Naive thymus-derived CD8-positive, alpha-beta T cell (primary cell): ENCODE results near the gene GEMIN7. TPM values are rescaled to one million over a fixed set of nuclear protein-coding genes. Genes with fewer than 3 reads are reported as not detected.
"Not testable (repeated sequence)": the region's sequence is repeated elsewhere in the genome, so short reads cannot be mapped to it uniquely, and the experiment has no call there.

Experiments
- ATAC-seq, 2 donors: fragments of 150-1000 bp; cut with Tn5 transposase in 1 of 2; sonication (Bioruptor Pico), chemical (Tn5 transposase) in 1 of 2; 1 replicate in 1 of 2; 2 replicates in 1 of 2; pipeline ENCODE4 v1.10.0; 2021; ENCODE audit warnings: mild to moderate bottlenecking in 2 of 2, moderate library complexity in 2 of 2
- POLR2A ChIA-PET: fragments of 350-600 bp; sonication (Branson Sonifier 250); formaldehyde crosslinking; loops from one replicate; lab custom pipeline; 2021; ENCODE audit warnings: antibody characterized with exemption; lab: Charles Lee
- DNase-seq, 10 donors: peaks; one replicate each; pipeline versions ENCODE4 v3.0.0 to v3.0.0-alpha.2; 2020 to 2022
- H3K27ac Mint-ChIP-seq, 10 donors: one replicate each; pipeline ENCODE4 v1.8.0; 2020 to 2022; ENCODE audit warnings: mild to moderate bottlenecking in 10 of 10, mixed read lengths in 10 of 10, moderate library complexity in 4 of 10, inconsistent platforms in 1 of 10
- H3K27me3 Mint-ChIP-seq, 5 donors: one replicate each; pipeline ENCODE4 v1.8.0; 2021 to 2022; ENCODE audit warnings: mixed read lengths in 5 of 5
- H3K36me3 Mint-ChIP-seq, 3 donors: one replicate each; pipeline ENCODE4 v1.8.0; 2020 to 2022; ENCODE audit warnings: mixed read lengths in 3 of 3, mild to moderate bottlenecking in 2 of 3, inconsistent platforms in 1 of 3
- H3K4me1 Mint-ChIP-seq, 4 donors: one replicate each; pipeline ENCODE4 v1.8.0; 2021 to 2022; ENCODE audit warnings: mixed read lengths in 4 of 4
- H3K4me3 Mint-ChIP-seq, 10 donors: one replicate each; pipeline ENCODE4 v1.8.0; 2020 to 2022; ENCODE audit warnings: mild to moderate bottlenecking in 10 of 10, mixed read lengths in 10 of 10, moderate library complexity in 6 of 10, inconsistent platforms in 1 of 10
- H3K9me3 Mint-ChIP-seq, 9 donors: one replicate each; pipeline ENCODE4 v1.8.0; 2020 to 2022; ENCODE audit warnings: mixed read lengths in 9 of 9, mild to moderate bottlenecking in 3 of 9, inconsistent platforms in 1 of 9, moderate library complexity in 1 of 9
- polyA plus RNA-seq, 3 donors: library from polyadenylated mRNA; unstranded; fragments of 300-500 nt; fragmentation: Illumina TruSeq; gene quantifications; one replicate each; pipeline ENCODE4 v1.2.3, GENCODE V29; 2021
- total RNA-seq, 8 experiments: library from RNA in 2 of 8; stranded (reverse) in 2 of 8; gene quantifications; one replicate each; pipeline ENCODE4 v1.2.3 and lab custom pipeline; 2021 to 2026

The GEMIN7 gene
- total and polyA plus RNA-seq, 5 experiments from 2014 or later, result 13.5 to 70.0 (median 44.2) TPM

DNA sequence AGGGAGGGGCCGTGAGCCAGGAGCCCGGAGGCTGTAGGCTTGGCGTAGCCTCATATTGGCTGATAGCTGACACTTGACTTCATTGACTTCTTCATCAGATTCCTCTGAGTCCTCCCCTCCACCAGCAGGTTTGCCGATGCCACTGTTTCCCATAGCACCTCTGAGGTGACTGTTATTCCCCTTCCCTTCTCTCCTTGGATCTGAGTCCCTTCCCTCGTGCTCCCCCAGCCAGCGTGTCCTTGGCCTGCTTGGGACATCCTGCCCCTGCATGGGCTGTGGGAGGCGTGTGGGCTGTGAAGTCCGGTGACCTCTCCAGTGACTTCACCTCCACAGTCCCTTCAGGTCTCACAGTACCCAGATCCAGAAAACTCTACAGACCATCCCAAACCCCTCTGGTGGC is 22.7 kb downstream of the GEMIN7 start:
- H3K27ac Mint-ChIP-seq, result peak overlapping the region in 7 of 10 donors; percentile 25 to 93 (median 75)
- H3K36me3 Mint-ChIP-seq, result peaks cover 0 to 2% (median 0%) of the 10 kb centered on the region in 3 donors
- H3K4me1 Mint-ChIP-seq, result peaks cover 49 to 88% (median 82%) of the 10 kb centered on the region in 4 donors
- POLR2A ChIA-PET, result interaction anchor here (1.0 kb wide), 2 partner anchors 9 to 20 kb away, joined by 3 to 4 read pairs; partner anchors contain the start of gene PPP1R37
- DNase-seq, result no peak
- H3K27me3 Mint-ChIP-seq, result no peaks in the 10 kb centered on the region
- ATAC-seq, result no peak
- peak overlapping the region in 1 of 10 donors; percentile 7 for H3K4me3 Mint-ChIP-seq
- H3K9me3 Mint-ChIP-seq, result no peaks in the 10 kb centered on the region

DNA sequence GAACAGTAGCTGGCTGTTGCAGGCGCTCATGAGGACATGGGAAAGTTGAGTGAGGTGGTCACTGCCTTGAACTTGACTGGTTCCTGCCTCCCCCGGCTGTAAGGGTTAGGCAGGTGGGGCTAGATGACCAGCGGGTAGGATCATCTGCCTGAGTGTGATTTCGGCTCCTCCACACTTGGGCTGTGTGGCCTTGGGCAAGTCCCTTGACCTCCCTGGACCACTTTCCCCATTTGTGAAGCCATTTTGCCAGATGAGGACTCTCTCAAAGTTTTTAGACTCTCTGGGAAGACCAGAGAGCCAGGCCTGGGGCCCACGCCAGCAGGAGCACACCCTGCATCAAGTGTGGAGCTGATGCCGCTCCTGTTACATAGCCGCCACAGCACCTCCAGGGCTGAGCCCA is 23.4 kb downstream of the GEMIN7 start:
- Mint-ChIP-seq H3K9me3 (no peaks in the 10 kb centered on the region), H3K4me3 (peak overlapping the region in 5 of 10 donors; percentile 11 to 76 (median 61)), H3K27ac (peak overlapping the region in 6 of 10 donors; percentile 61 to 93 (median 80)), H3K27me3 (no peaks in the 10 kb centered on the region), H3K36me3 (peaks cover 0 to 2% (median 0%) of the 10 kb centered on the region in 3 donors), H3K4me1 (peaks cover 44 to 83% (median 76%) of the 10 kb centered on the region in 4 donors)
- ATAC-seq (no peak), DNase-seq (no peak)
- POLR2A ChIA-PET, result interaction anchor here (0.8 to 4.5 kb wide), 9 partner anchors 10 to 76 kb away, joined by 3 to 42 read pairs (median 8); partner anchors contain the start of genes BLOC1S3, PPP1R37 and TRAPPC6A

DNA sequence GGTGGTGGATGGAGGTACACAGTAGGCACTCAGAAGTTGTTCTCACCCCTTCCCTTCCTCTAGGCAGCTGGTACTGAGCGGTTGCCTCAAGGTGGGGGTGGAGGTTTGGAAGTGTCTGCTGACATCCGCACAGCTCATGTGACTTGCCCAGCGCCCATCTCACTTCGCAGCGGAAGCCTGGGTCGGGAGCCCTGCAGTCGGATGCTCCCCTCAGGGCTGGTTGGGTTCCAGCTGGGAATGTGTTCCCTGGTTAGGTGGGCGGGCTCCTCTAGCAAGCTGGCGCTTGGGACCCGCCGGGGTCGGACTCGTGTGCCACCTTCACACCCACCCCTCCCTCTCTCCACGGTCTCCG is 24.1 kb downstream of the GEMIN7 start:
- ATAC-seq (peak; percentile 91 to 93), DNase-seq (peak in 7 of 10 donors; percentile 35 to 76 (median 55))
- no peaks in the 10 kb centered on the region for H3K9me3 Mint-ChIP-seq
- POLR2A ChIA-PET, result interaction anchor here (0.6 to 4.5 kb wide), 12 partner anchors 10 to 1759 kb away, joined by 3 to 42 read pairs (median 5); partner anchors contain the start of genes BLOC1S3, GEMIN7, PPP1R37 and TRAPPC6A
- H3K4me1 Mint-ChIP-seq, result peaks cover 39 to 82% (median 73%) of the 10 kb centered on the region in 4 donors
- peaks cover 0 to 2% (median 0%) of the 10 kb centered on the region in 3 donors for H3K36me3 Mint-ChIP-seq
- no peaks in the 10 kb centered on the region for H3K27me3 Mint-ChIP-seq
- H3K27ac Mint-ChIP-seq, result peak overlapping the region; percentile 61 to 93 (median 88)
- peak overlapping the region; percentile 36 to 82 (median 75) for H3K4me3 Mint-ChIP-seq

DNA sequence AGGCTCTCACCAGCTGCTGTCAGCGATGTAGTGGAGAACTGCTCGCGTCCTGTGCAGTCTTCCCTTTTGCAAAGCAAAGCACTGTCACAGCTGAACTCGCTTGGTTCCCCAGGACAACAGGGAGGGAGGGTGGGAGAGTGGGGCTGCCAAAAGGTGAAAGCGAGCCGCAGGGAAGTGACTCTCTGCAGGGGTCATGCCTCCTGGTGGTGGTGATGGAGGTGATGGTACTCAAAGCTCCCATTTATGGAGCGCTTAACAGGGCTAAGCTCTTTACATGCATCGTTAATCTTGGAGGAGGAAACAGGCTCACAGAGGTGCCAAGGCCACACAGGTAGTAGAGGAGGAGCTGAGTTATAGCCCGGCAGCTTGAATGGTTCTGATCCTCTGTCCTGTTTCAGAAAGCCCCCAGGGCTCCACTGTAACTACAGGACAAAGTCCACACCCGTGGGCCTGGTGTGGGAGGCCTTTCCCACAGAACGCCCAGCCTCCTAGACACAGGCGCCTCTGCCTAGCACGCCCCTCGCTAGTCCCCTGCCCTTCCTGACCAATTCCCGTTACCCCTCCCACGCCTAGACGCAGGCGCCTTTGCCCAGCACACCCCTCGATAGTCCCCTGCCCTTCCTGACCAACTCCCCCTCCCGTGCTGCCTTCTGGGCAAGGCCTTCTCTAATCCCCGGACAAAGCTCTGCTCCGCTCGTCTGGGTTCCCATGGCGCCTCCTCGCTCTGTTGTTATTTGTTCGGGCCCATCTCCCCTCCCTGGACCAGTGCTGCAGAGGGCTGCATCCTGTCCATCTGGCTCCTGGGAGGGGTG is 24.7 kb downstream of the GEMIN7 start:
- H3K27me3 Mint-ChIP-seq, result no peaks in the 10 kb centered on the region

DNA sequence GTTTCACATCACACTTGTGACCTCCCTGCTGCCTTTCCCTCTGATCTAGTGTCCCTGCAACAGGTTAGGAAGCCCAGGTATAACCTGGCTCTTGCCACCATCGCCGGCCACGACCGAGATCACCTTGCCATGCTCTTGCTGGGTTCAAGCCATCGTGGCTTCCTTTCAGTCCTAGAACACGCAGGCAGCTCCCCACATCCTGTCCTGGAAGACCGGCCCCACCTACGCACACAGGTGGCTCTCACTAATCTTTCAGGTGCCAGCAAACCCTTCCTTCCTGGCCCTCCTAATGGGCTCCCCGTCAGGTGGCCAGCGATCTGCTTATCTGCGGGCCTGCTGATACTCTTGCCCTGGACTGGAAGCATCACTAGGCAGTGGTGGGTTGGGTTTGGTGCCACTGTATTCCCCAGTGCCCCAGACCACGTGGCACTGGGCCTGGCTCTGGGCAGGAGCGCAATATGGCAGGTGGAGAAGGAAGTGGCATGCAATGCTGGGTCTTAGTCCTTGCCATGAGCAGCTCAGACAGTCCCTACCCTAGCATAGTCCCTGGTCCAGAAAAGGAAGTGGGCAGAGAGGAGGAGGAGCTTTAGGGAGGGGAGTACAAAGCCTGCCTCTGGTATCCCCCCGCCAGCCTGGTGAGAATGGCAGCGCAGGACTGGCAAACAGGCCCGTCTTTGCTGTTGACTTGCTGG is 25.7 kb downstream of the GEMIN7 start:
- POLR2A ChIA-PET, result interaction anchor here (0.9 to 4.5 kb wide), 4 partner anchors 8 to 74 kb away, joined by 3 to 42 read pairs (median 12); partner anchors contain the start of genes BLOC1S3, PPP1R37 and TRAPPC6A
- DNase-seq (no peak), ATAC-seq (peak in 1 of 2 donors; percentile 42)
- Mint-ChIP-seq H3K4me3 (peak overlapping the region; percentile 23 to 88 (median 77)), H3K9me3 (no peaks in the 10 kb centered on the region), H3K36me3 (no peaks in the 10 kb centered on the region), H3K4me1 (peaks cover 30 to 71% (median 65%) of the 10 kb centered on the region in 4 donors), H3K27me3 (no peaks in the 10 kb centered on the region), H3K27ac (peak overlapping the region; percentile 71 to 97 (median 92))

More for the DNA sequence above, 24.7 kb downstream of the GEMIN7 start:
- H3K4me1 Mint-ChIP-seq, result peaks cover 34 to 77% (median 69%) of the 10 kb centered on the region in 4 donors
- peaks cover 0 to 2% (median 0%) of the 10 kb centered on the region in 3 donors for H3K36me3 Mint-ChIP-seq
- no peak for DNase-seq
- peak; percentile 45 to 62 for ATAC-seq
- peak overlapping the region; percentile 36 to 82 (median 75) for H3K4me3 Mint-ChIP-seq
- H3K27ac Mint-ChIP-seq, result peak overlapping the region; percentile 63 to 97 (median 90)
- POLR2A ChIA-PET, result interaction anchor here (0.6 to 4.5 kb wide), 12 partner anchors 9 to 1758 kb away, joined by 3 to 42 read pairs (median 5); partner anchors contain the start of genes BLOC1S3, GEMIN7, PPP1R37 and TRAPPC6A
- no peaks in the 10 kb centered on the region for H3K9me3 Mint-ChIP-seq

DNA sequence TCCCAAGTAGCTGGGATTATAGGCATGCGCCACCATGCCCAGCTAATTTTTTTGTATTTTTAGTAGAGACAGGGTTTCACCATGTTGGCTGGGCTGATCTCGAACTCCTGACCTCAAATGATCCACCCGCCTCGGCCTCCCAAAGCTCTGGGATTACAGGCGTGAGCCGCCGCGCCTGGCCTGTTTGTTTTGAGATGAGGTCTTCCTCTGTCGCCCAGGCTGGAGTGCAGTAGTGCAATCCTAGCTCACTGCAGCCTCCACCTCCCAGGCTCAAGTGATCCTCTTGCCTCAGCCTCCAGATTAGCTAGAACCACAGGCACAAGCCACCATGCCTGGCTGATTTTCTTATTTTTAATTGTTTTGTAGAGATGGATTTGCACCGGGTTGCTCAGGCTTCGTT is 27.3 kb downstream of the GEMIN7 start:
- POLR2A ChIA-PET, result interaction anchor here (0.7 to 4.5 kb wide), 2 partner anchors 14 to 41 kb away, joined by 6 to 42 read pairs; partner anchors contain the start of gene PPP1R37
- not testable (repeated sequence) for ATAC-seq, H3K4me3 Mint-ChIP-seq, H3K9me3 Mint-ChIP-seq, DNase-seq, H3K36me3 Mint-ChIP-seq, H3K27me3 Mint-ChIP-seq
- H3K27ac Mint-ChIP-seq, result peak overlapping the region in 3 of 10 donors; percentile 13 to 53 (median 53)
- H3K4me1 Mint-ChIP-seq, result peaks cover 25 to 67% (median 63%) of the 10 kb centered on the region in 4 donors

DNA sequence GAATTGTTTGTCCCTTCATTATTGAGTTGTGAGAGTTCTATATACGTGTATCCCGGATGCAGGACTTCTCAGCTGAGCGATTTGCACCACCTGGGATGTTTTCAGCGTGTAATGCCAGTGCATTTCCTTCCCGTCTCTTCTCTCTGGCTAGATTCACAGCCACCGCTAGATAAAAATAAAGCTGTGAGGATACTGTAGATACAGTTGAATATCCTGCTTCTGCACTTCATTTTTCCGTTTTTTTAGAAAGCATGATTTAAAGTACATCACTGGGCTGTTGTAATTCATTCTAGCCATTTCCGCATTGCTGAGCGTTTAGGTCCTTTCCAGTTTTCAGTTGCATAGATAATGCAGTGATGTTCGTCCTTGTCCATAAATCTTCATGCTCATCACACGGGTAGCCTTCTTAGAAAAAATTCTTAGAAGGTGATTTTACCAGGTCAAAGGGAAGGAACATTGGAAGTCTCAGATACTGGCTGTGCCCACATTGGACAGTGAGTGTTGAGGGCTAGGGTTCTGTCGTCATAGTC is 28.6 kb downstream of the GEMIN7 start:
- Mint-ChIP-seq H3K9me3 (no peaks in the 10 kb centered on the region), H3K36me3 (no peaks in the 10 kb centered on the region), H3K4me3 (no peak overlapping the region), H3K27ac (peak overlapping the region in 3 of 10 donors; percentile 5 to 20 (median 9)), H3K27me3 (no peaks in the 10 kb centered on the region), H3K4me1 (peaks cover 26 to 62% (median 55%) of the 10 kb centered on the region in 4 donors)
- DNase-seq, result no peak
- POLR2A ChIA-PET, result no interaction called here
- no peak for ATAC-seq

DNA sequence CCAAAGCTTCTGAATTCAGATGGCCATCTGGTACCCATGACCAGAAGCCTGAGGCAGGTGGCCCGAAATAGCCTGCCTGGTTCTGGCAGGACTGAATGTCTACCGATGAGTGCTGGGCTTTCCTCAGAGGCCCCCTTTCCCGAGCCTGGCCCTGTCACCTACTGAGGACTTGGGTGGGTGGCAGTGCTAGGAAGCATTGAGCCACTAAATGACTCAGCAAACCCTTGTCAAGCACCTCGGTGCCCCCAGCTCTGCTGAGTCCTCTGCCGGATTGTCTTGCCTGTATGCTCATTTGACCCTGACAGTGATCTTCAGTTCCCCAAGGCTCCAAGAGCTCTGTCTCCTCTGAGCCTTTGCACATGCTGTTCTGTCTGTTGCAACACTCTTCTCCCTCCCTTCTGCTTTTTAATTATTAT is 31.8 kb downstream of the GEMIN7 start:
- H3K4me1 Mint-ChIP-seq, result peaks cover 12 to 54% (median 46%) of the 10 kb centered on the region in 4 donors
- no peak for DNase-seq

DNA sequence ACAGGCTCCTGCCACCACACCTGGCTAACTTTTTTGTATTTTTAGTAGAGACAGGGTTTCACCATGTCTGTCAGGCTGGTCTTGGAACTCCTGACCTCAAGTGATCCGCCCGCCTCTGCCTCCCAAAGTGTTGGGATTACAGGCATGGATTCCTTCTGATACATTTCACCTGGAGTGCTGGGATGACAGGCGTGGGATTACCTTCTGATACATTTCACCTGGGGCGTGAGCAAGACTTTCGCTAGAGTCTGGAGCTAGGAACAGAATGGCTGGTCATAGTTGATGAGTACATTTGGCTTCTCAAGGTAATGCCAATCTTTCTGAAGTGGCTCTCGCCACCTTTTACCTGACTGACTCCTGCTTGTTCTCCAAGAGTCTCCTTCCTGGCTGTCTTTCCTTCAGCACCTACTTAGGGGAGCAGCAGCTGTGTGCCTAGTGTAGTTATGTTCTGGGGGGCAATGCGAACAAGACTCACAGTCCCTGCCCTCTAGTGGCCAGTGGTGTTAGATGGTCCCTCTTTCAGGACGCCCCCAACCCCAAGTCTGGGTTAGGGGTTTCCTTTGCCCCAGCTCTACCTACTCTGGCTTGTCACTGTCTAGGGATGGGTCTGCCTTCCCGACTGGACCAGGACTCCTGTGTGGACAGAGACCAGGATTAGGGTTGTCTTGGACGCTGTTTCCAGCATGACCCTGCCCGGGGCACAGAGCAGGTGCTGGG is 33.2 kb downstream of the GEMIN7 start:
- no peaks in the 10 kb centered on the region for H3K27me3 Mint-ChIP-seq
- H3K9me3 Mint-ChIP-seq, result no peaks in the 10 kb centered on the region
- peaks cover 20 to 64% (median 53%) of the 10 kb centered on the region in 4 donors for H3K4me1 Mint-ChIP-seq

More for the DNA sequence above, 31.8 kb downstream of the GEMIN7 start:
- Mint-ChIP-seq H3K27me3 (no peaks in the 10 kb centered on the region), H3K36me3 (no peaks in the 10 kb centered on the region), H3K27ac (no peak overlapping the region), H3K4me3 (no peak overlapping the region), H3K9me3 (no peaks in the 10 kb centered on the region)
- no peak for ATAC-seq
- POLR2A ChIA-PET, result no interaction called here

DNA sequence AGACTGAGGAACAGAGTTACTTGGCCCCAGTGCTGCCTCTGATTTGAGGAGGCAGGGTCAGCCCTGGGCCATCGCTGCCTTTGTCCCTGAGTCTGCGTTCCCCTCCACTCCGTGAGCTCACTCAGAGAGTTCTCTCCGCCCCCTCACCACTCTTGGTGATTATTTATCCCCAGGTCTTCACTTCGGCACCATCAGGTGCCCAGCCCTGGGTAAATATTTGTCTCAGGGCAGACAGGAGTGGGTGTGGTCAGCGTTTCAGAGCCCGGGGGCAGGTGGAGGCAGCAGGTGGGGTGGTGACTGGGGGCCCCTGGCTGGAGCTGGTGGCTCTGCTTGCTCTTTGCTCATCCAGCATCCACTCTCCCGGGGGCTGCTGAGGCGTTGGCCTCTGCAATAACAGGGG is 34.6 kb downstream of the GEMIN7 start:
- ATAC-seq (no peak), DNase-seq (no peak)
- Mint-ChIP-seq H3K4me1 (peaks cover 24 to 67% (median 63%) of the 10 kb centered on the region in 4 donors), H3K27me3 (no peaks in the 10 kb centered on the region), H3K36me3 (no peaks in the 10 kb centered on the region), H3K27ac (peak overlapping the region in 9 of 10 donors; percentile 21 to 89 (median 66)), H3K4me3 (peak overlapping the region in 5 of 10 donors; percentile 9 to 58 (median 54)), H3K9me3 (no peaks in the 10 kb centered on the region)
- POLR2A ChIA-PET, result interaction anchor here (2.2 kb wide), 1 partner anchor 10 kb away, joined by 8 read pairs; no protein-coding TSS in a partner anchor

More for the DNA sequence above, 33.2 kb downstream of the GEMIN7 start:
- ATAC-seq, result no peak
- Mint-ChIP-seq H3K36me3 (no peaks in the 10 kb centered on the region), H3K27ac (peak overlapping the region in 3 of 10 donors; percentile 5 to 35 (median 22)), H3K4me3 (no peak overlapping the region)
- no peak for DNase-seq
- POLR2A ChIA-PET, result interaction anchor here (1.3 to 2.2 kb wide), 2 partner anchors 9 to 73 kb away, joined by 4 to 8 read pairs; partner anchors contain the start of gene CLASRP

DNA sequence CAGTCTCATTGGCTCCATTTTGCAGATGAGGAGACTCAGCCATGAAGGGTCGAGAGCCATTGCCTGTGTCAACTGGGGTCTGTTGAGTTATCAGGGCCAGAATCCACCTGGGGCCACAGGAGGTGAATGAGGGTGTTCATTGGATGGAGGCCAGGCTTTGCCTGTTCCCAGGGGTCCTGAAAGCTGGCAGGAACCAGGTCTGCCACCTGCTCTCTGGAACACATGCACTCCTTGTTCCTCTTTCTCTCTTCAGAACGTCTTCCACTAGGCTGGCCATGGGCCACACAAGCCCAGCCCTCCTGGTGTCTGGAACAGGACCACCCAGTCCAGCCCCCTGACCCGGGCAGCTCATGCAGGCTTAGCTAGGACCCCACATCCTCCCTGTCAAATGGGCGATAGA is 35.1 kb downstream of the GEMIN7 start:
- H3K9me3 Mint-ChIP-seq, result no peaks in the 10 kb centered on the region
- POLR2A ChIA-PET, result no interaction called here
- no peaks in the 10 kb centered on the region for H3K27me3 Mint-ChIP-seq
- no peaks in the 10 kb centered on the region for H3K36me3 Mint-ChIP-seq
- ATAC-seq (no peak), DNase-seq (no peak)
- H3K4me3 Mint-ChIP-seq, result peak overlapping the region in 5 of 10 donors; percentile 9 to 58 (median 54)
- peaks cover 25 to 69% (median 66%) of the 10 kb centered on the region in 4 donors for H3K4me1 Mint-ChIP-seq
- peak overlapping the region in 7 of 10 donors; percentile 59 to 89 (median 75) for H3K27ac Mint-ChIP-seq
